GM19043 (cell line): Measurements from ENCODE around the gene DNPEP.

Experiments
- ATAC-seq: cut with Tn5 transposase; IDR thresholded peaks from one replicate; pipeline ENCODE4 v1.9.1; 2021; ENCODE audit warnings: low read depth; ENCODE audit not compliant: unreplicated experiment

The DNPEP gene

DNA sequence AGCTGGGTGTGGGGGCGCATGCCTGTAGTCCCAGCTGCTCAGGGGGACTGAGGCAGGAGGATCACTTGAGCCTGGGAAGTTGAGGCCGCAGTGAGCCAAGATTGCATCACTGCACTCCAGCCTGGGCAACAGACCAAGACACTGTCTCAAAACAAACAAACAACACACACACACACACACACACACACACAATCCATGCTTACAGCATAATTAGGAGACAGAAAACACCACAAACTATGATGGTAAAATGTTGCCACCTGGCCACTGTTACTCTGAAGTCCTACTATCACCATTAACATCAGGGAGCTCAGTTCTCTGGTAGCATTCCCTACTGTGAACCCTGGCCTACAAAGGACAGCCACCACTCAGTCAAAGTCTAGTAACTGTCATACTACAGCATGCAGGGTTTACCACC lies 18.3 kb downstream of the DNPEP start:
- ATAC-seq, result no peak

DNA sequence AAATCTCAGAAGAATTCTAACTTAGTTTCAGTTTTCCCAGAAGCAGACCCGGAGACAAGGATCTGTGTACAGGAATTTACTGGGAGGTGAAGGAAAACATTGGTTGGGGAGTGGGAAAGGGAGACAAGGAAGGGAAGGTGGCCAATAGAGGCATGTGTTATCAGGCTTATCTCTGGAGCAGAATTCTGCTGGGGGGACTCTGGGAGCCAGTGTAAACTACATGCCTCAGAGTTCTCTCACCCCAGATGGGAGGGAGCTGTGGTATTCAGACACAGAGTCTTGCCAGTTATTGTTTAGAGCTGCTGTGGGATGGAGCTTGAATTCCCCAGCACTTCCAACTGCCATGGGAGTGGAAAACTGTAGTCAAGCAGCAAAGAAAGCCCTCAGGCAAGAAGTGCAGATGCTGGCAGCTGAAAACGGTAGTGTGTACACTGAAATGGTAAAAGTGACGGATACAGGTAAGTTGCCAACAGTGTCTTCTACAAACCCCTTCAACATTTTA lies 19.0 kb downstream of the DNPEP start:
- no peak for ATAC-seq

GRCh38 chr2:219362524-219363164 lies 25.1 kb downstream of the DNPEP start:
- peak; percentile 86 for ATAC-seq

DNA sequence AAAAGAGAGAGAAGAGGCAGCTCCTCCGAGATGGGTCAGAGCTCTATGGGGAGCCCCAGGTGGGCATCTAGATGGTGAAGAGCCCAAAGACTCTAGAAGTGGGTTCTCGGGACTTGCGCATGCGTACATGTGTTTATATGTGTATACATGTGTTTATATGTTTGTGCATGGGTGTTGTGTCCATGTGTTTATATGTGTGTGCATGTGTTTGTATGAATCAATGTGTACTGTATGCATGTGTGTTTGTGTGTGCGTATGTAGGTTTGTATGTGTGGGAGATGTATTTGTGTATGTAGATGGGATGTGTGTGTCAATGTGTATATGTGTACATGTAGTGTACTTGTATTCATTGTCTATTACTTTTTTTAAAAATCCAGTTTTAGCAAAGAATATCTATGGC lies 25.6 kb downstream of the DNPEP start:
- ATAC-seq, result no peak

GRCh38 chr2:219358170-219359075 lies 29.3 kb downstream of the DNPEP start:
- no peak for ATAC-seq

DNA sequence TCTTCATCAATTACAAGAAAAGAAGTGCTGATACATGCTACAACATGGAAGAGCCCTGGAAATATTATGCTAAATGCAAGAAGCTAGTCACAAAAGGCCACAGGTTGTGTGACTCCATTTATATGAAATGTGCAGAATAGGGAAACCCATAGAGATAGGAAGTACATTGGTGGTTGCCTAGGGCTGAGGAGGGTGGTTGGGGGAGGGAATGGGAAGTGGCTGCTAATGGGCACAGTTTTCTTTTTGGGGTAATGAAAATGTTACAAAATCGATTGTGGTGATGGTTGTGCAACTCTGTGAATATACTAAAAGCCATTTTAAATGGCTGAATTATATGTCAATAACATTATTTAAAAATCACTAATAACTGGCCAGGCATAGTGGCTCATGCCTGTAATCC lies 30.9 kb downstream of the DNPEP start:
- ATAC-seq, result no peak

GRCh38 chr2:219354582-219354981 lies 33.1 kb downstream of the DNPEP start:
- ATAC-seq, result no peak

DNA sequence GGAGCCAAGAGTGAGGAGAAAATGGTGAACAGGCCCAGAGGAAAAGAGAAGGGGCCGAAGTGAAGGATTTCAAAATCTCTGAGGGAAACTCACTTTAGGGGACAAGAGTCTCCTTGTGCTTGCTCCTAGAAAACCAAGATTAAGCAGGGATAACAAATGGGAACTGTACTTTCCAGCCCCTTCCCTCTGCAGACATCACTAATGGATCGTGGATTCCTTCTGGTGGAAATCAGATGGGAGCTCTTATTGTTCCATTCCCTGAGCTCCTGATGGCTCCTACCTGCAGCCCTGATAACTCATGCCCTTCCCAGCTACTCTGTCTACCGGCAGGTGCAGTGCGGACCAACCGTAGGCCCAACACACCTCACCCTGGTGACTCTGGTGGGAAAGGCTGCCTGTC lies 34.6 kb downstream of the DNPEP start:
- ATAC-seq, result no peak

GRCh38 chr2:219352448-219353023 lies 35.2 kb downstream of the DNPEP start:
- no peak for ATAC-seq

DNA sequence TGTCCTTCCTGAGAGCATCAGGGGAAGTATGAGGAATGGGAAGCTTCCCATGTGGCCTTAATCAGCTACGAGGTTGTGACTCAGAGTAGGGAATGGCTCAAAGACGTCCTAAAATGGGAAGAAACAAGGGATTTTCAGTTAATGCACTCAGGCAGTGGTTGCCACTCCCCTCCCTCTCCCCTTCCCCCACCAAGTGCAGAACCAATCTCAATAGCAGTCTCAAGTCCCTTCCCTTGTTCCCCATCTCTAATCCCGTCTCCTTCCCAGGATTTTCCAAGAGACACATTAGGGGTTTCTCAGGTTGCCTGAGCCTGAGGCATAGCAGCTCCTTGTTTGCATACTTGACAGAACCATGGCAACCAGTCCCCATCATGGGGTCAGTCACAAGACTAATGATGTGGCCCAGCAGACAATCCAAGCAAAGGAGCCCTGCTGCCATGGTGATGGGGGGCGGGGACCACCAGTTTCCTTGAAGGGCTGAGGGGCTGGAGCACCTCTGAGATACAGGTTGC lies 36.9 kb downstream of the DNPEP start:
- no peak for ATAC-seq

DNA sequence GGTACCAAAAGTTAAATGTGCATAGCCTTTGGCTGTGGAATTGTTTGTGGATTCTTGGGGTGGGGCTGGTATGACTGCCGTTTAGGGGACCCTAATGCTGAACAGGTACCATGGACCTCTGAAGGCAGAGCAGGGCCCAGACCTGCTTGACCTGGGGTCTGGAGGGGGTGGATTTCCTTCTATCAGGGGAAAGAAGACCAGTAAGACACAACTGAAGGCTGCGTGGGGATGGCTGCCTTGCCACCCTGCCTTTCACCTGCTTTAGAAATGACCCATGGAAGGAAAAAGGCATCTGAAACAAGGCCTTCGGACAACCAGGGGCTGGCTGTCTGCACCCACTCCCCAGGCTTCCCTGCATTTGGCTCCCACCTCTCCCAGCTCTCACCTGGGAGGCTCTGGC lies 37.5 kb downstream of the DNPEP start:
- ATAC-seq, result no peak

DNA sequence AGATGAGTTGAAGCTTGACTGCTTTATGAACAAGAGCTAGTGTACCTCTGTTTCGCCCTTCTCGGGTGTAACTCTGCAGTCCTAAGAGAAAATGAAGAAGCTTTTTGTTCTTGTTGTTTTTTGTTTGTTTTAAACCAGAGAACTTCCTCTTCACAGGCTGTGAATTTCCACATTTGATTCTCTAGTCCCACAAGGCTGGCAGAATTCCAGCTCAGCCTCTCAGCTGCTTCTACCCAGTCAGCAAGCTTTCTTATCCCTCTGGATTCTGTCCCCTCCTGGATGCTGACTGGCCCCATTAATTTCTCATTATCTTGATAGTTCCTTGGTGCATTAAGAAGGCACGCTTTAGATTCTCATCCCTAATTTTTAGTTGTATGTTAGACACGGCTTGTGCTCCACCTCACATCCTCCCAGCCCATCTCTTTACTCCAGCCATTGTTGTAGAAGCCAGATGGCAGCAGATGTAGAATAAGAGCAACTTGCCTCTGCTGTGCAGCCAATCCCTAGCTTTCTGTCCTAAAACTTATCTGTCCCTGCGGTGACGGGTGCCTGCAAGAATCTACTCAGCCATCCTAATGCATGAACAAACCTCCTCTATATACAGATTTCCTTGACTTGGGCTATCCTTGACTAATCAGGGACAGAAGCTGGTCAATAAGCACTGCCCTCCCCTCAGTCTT lies 42.8 kb downstream of the DNPEP start:
- ATAC-seq, result no peak

DNA sequence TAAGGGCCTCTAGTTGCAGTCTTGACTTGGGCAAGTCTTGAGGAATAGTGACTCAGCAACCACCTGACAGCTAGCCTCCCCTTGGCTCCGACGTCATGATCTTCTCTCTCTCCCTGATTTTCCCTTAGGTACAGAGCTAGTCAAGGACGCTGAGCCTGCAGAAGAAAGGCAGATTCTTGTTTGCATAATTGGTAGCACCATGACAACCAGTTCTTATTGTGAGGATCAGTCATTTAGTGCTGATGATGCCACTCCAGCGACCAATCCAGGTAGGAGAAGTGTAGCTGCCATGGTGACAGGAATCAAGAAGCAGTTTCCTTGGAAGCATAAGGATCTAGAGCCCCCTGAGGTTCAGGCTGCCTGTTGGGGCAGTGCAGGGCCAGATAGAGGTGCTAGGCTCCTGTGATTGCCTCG lies 52.3 kb downstream of the DNPEP start:
- no peak for ATAC-seq

- no peak for ATAC-seq
These were observed 53.6 kb downstream of the DNPEP start for GRCh38 chr2:219334076-219334475.

- no peak for ATAC-seq
These were observed 55.2 kb downstream of the DNPEP start, which contains the start of gene RESP18 for GRCh38 chr2:219332542-219332941. Gene RESP18 (minus strand): TSS chr2:219332744.

GRCh38 chr2:219331560-219332213 lies 56.0 kb downstream of the DNPEP start:
- ATAC-seq, result no peak

DNA sequence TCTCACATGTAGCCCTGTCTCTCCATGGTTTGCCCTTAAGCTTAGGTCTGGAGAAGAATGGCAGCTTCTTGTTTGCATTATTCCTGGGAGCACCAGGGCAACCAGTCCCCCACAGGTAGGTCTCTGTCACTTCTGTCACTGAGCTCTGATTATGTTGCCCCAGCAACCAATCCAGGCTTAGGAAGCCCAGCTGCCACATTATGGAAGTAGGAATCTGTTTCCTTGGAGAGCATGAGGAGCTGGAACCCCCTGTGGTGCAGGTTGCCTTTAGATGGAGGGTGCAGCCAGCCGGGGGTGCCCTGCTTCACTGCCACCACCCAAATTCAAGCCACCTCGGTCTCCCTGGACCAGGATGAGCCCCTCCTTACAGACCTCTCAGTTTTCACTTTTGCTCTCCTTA lies 60.0 kb downstream of the DNPEP start:
- no peak for ATAC-seq

- ATAC-seq, result no peak
These were observed 61.9 kb downstream of the DNPEP start for GRCh38 chr2:219325657-219326315.

- no peak for ATAC-seq
These were observed 62.6 kb downstream of the DNPEP start for GRCh38 chr2:219325136-219325535.

DNA sequence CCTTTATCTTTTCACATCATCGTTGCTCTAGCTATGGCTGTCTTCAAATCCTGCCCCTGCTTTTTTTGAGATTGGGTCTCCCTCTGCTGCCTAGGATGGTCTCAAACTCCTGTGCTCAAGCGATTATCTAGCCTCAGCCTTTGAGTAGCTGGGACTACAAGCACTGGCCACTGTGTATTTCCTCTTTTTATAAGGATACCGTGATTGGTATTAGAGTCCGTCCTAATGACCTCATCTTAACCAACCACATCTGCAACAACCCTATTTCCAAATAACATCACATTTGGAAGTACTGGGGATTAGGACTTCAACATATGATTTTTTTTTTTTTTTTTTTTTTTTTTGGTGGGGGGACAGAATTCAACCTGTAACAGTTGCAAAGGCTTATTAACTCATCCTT lies 64.3 kb downstream of the DNPEP start:
- no peak for ATAC-seq
